GM10248 (cell line): ENCODE measurements around the gene GOLGA3.

Experiments used
- CTCF ChIA-PET: fragments of 300-600 bp; sonication (Branson Sonifier 250); formaldehyde crosslinking; extraction: SDS; loops from one replicate; lab custom pipeline; 2021; ENCODE audit warnings: antibody characterized with exemption; lab: Yijun Ruan, JAX
- POLR2A ChIA-PET: fragments of 350-650 bp; sonication (Branson Sonifier 250); formaldehyde crosslinking; extraction: SDS; loops from one replicate; lab custom pipeline; 2020; ENCODE audit warnings: antibody characterized with exemption; lab: Yijun Ruan, JAX
- DNase-seq: peaks from one replicate; pipeline ENCODE4 v3.0.0; 2012; ENCODE audit errors: extremely low spot score
- CTCF ChIP-seq: IDR thresholded peaks from 2 replicates; pipeline ENCODE4 v1.5.1; 2012; ENCODE audit warnings: mild to moderate bottlenecking, low read depth; ENCODE audit errors: extremely low read depth, missing control alignments, control extremely low read depth

Gene GOLGA3

GRCh38 chr12:132831771-132832170 lies 3.1 kb upstream of the GOLGA3 start:
- ChIA-PET POLR2A (no interaction called here), CTCF (interaction anchor here (1.4 kb wide), 1 partner anchor 13 kb away, joined by 4 read pairs; no protein-coding TSS in a partner anchor)
- DNase-seq = no peak

DNA sequence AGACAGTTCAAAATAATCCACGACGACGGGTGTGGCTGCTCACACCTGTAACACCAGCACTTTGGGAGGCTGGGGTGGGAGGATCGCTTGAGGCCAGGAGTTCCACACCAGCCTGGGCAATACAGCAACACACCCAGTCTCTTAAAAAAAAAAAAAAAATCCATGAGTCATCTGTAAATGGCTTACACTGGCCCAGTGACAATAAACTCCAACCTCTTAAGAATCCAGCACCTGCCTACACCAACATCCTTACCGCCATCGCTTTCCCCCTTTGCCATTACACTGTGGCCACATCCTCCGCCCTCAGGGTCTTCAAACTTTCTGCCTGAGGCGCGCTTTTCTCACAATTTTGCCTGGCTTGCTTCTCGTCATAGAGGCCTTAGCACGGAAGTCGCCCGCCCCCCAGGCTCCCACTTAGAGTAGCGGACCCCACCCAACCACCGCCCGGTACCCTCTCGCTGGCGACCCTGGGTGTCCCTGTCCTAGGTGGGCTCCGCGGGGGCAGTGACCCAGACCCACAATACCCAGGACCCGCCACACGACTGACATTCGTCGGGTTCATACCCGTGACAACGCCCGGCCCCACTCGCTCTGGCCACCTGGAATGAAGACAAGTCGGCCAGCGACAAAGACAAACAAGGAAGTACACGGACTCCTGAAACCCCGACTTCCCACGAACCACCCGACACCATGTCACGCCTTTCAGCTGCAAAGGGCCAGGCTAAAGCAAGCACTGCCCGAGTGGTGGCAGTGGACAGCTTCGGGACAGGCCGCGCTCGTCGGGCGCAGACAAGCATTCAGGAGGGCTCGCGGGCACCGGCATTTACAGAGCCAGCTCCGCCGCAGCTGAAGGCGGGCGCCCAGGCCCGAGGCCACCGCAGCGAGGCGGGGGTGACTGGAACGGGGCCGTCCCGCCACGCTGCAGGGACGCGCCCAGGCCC lies 636 bp downstream of the GOLGA3 start:
- POLR2A ChIA-PET = interaction anchor here (1.0 to 1.6 kb wide), 2 partner anchors 8 to 10 kb away, joined by 3 to 8 read pairs; no protein-coding TSS in a partner anchor
- TF ChIP-seq CTCF = no peak
- DNase-seq = peak; percentile 57
- CTCF ChIA-PET = interaction anchor here (1.4 to 1.6 kb wide), 2 partner anchors 19 kb away, joined by 4 to 5 read pairs; no protein-coding TSS in a partner anchor

More at GRCh38 chr12:132831771-132832170, 3.1 kb upstream of the GOLGA3 start:
- no peak for TF ChIP-seq CTCF

GRCh38 chr12:132825861-132826260 lies 2.8 kb downstream of the GOLGA3 start:
- CTCF ChIA-PET = interaction anchor here (1.6 kb wide), 1 partner anchor 17 kb away, joined by 5 read pairs; no protein-coding TSS in a partner anchor
- POLR2A ChIA-PET = no interaction called here
- no peak for TF ChIP-seq CTCF

DNA sequence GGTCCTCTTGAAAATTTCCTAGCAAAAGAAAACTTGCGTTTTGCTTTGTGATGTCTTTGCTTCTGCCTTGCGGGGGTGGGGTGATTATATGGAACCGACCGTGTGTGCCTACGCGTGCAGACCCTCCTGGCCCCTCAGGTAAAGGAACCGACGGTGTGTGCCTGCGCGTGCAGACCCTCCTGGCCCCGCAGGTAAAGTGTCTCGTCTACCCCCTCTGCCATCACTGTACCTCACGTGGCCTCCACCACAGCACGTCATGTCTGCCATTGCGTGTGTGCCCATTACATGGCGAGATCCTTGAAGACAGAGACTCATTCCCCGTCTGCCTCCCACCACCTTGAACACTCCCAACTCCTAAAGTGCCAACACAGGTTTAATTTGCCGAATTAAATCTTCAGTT lies 3.6 kb downstream of the GOLGA3 start:
- ChIA-PET CTCF (no interaction called here), POLR2A (no interaction called here)
- TF ChIP-seq CTCF = no peak
- no peak for DNase-seq

More at GRCh38 chr12:132825861-132826260, 2.8 kb downstream of the GOLGA3 start:
- DNase-seq = no peak

DNA sequence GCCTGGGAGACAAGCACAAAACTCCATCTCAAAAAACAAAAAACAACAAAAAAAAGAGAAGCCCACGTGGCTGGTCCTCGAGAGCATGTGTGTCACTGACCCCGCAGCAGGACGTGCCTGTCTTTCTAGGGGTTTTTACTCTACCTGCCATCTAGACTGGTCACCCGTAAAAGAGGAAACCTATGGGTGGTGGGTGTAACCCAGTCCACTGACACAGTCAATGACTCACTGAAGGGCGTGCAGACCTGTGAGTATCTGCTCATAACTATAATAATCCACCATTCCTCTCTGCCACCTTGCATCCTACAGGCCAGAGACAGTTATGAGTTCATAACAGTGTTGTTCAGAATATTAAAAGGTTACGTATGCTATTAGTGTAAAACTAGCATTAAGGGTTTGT lies 4.6 kb downstream of the GOLGA3 start:
- no peak for TF ChIP-seq CTCF
- CTCF ChIA-PET = interaction anchor here (2.9 kb wide), 1 partner anchor 10 kb away, joined by 7 read pairs; no protein-coding TSS in a partner anchor
- DNase-seq = no peak
- POLR2A ChIA-PET = no interaction called here

GRCh38 chr12:132818562-132818961 lies 10.1 kb downstream of the GOLGA3 start:
- ChIA-PET CTCF (no interaction called here), POLR2A (interaction anchor here (0.7 kb wide), 1 partner anchor 10 kb away, joined by 3 read pairs; the partner anchor contains the start of gene GOLGA3)
- TF ChIP-seq CTCF = no peak
- DNase-seq = no peak
